Stimulated activated CD8-positive, alpha-beta memory T cell treated with anti-CD3 and anti-CD28 coated beads, Interleukin-15, amount 100 ng/mL, for 4 hours (primary cell): ENCODE measurements around the gene DUSP28.
A peak's percentile ranks its signal among the peaks of the same experiment; 100 is the strongest.
"Not testable (repeated sequence)": the region's sequence is repeated elsewhere in the genome, so short reads cannot be mapped to it uniquely, and the experiment has no call there.

Experiments
- DNase-seq, 2 donors: peaks; one replicate each; pipeline ENCODE4 v3.0.0-alpha.2; 2020; ENCODE audit warnings: low read depth in 2 of 2

The DUSP28 gene, protein sequence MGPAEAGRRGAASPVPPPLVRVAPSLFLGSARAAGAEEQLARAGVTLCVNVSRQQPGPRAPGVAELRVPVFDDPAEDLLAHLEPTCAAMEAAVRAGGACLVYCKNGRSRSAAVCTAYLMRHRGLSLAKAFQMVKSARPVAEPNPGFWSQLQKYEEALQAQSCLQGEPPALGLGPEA

DNA sequence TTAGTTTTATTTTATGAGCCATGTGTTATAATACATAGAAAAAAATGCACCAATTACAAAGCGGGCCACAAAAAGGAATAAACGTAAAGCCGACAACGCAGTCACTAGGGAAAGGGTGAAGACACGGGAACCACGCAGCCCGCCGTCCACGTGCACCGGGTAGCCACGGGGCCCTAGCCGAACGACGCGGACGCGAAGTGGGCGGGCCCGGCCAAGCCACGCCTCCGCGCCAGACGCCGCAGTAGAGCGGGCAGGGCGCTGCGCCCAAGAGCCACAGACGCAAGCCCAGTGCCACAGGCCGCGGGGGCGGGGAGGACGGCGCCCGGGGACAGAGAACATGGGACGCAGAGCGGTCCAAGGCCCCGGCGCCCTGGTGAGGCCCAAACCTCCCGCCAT is at the start of gene DUSP28:
Gene DUSP28, plus strand, starts transcription at position 274 of the 396 bp plus-strand sequence. CDS start 328 bp downstream, outside the sequence.
- peak; percentile 77 to 86 for DNase-seq

DNA sequence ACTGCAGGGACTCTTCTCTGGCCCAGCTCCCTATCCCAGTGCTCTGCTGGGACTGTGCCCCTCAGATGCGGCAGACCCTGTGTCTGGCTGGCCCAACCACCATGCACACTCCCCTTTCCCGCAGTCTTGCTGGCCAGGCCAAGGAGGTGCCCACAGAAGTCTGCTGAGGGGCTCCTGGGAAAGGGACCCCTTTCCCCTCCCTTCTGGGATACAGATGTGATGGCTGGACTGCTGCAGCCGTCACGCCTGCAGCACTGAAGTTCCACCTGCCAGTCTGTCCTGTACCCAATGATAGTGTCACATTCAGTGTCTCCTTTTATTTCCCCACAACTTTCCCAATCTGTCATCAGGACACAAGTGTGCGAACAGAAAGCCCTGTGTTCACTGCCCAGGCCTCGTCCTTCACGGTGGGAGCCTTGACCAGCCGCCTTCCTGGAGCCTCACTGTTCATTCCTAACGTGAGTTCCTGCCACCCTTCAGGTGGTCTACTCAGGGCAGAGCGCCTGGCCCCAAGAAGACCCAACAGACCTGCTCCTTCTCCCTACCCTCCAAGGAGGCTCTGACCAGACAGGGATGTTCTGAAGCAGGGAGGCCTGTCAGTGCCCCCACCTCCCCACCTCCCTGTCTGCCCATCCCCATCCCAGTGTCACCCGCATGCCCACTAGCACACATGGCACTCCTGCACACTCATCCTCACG is 49.5 kb upstream of the DUSP28 start:
- no peak for DNase-seq

DNA sequence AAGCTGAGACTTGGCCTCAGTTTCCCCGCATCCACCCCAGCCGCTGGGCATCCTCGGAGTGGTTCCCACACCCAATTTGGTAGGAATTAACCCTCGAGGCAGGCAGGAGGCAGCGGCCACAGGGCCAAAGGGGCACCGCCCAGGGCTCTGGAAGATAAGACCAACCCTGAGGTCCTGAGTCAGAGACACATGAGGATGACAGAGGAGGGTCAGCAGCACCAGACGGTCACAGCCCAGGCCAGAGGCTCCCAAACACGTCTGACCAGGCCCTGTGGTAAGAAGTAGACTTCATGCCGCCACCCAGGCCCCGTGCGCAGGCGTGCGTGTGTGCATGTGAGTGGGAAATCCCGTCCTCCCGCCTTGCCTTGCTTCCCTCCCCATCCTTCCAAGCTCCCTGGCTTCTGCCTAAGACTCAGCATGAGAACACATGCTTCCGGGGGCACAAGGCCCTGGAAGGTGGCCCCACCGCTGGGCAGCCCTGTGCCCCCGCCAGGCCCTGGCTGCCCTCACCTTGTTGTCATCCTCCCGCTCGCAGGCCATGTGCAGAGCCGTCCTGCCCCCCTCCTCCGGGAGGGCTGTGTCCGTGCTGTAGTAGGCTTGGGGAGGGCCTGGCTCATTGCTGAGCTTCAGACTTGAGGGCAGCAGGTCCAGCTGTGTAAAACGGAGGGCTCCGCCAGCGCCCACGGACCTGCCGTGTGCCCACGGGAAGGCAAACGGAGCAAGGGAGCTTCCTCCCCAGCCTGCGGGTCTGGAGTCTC is 48.6 kb upstream of the DUSP28 start:
- no peak for DNase-seq

DNA sequence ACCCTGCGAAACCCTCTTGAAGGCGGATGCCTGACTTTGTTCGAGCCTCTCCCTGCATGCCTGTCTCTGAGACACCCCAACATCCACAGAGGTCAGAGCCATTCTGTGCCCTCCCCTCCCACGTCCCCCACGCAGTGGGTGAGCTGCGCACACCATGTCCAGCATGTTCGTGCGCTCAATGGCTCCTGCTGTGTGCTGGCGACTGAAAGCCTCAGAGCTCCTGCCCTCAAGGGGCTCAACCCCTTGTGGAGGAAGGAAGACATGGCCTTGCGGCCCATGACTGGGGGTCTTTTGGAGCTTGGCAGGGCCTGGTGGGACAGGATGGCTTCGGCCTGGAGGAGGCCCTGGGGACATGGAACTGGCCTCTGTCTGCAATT is 48.1 kb upstream of the DUSP28 start:
- DNase-seq, result no peak

DNA sequence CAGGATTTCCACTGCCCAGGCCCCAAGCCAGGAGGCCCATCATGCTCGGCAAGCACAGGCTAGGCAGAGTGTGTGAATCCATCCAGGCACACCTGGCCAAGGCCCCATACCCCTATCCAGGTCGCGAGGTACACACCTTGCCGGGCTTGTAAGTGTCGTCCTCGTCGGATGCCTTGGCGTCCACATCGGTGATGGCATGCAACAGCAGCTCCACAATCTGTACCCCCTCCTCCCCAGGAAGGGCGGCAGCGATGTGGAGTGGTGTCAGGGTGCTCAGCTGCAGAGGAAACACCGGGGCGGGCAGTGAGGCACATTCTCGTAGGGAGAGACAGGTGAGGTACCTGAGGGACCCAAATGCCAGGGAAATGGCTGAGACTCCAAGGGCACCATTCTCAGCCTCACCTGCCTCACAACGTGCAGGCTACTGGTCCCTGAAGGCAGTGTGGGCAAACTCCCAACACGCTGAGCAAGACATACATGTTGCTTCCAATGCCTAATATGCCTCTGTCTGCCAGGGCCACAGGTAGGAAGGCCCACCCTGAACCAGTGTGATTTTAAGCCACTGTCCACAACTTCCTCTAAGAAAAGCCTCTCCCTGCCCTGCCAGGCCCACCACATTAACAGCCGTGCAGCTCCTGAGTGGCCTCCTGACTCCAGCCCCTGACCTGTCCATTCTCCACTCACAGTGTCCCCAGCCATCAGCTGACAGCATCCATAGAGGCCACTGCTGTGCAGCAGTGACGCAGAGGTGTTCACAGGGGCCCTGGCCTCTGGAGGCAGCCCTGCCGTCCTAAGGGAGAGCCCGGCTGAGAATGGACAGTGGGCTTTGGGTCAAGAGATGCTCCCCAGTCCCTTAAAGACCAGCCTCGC is 47.3 kb upstream of the DUSP28 start:
- DNase-seq, result no peak

DNA sequence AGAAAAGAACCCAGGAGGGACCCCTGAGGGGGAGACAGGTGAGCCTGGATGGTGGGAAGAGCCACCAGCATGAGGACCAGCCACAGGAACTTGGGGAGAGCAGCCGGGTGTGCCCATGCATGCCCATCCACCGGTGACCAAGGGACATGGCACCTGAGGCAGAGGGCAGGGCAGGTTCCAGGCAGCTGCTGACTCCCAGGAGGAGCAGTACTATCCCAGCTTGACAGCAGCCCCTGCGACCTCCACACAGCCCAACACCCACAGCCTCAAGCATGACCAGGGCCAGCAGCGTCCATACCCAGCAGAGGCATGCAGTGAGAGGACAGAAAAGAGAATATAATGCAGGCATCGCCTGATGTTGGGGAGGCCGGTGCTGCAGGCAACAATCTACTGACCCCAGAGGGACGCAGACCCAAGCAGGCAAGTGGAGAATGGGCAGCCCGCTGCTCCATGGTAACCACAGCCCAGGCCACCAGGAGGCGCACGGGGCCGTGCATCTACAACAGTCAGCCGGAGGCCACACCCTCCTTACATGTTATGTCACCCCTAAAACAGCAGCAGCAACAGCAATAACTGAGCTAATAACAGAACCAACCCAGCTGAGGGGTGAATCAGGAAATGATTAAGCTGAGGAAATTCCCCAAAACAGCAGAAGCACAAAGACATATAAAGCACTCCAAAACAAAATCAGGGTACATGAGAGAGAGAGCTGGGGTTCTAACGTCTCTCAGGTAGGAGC is 46.4 kb upstream of the DUSP28 start:
- DNase-seq, result peak; percentile 58 to 71

DNA sequence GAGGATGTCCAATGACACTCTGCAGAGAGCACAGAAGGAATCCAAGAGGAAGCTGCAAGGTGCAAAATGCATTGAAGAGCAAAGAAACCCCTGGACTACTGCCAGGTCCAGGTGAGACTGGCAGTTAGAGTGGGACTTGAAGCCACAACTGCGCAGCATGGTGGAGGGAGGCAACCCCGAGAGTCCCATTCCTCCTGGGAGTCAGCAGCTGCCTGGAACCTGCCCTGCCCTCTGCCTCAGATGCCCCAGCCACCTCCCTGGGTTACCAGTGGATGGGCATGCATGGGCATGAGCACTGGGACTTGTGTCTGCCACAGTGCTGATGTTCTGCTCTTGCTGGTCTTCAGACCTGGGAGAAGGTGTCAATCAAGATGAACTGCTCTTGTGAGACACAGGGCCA is 45.5 kb upstream of the DUSP28 start:
- no peak for DNase-seq

DNA sequence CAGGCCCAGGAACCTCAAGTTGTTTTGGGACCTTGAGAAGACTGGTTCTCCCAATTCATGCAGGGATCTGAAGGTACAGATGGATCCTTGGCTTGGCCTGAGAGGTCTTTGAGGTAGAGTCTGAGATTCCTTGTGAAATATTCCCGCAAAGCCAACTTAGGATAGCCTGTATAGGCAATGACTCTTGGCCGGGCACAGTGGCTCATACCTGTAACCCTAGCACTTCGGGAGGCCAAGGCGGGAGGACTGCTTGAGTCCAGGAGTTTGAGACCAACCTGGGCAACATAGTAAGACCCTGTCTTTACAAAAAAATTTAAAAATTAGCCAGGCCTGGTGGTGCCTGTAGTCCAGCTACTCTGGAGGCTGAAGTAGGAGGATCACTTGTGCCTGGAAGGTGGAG is 42.8 kb upstream of the DUSP28 start:
- DNase-seq, result no peak

DNA sequence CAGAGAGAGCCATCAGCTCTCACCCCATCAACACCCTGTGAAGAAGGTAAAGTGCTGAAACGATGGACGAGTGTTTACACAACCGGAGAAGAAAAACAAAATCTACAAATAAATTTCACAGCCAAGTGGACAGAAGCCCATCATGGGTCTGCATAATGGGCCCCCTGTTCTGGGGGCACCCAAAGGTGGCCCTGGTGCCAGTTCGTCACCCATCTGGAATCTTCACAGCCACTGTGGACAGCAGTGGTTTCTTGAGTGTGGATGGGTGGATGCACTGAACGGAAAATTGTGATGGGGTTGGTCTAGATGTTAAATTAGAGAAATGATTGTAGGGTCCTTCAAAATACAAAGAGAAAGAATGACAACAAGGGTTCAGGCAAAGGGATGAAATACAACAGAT is 41.2 kb upstream of the DUSP28 start:
- DNase-seq, result no peak

DNA sequence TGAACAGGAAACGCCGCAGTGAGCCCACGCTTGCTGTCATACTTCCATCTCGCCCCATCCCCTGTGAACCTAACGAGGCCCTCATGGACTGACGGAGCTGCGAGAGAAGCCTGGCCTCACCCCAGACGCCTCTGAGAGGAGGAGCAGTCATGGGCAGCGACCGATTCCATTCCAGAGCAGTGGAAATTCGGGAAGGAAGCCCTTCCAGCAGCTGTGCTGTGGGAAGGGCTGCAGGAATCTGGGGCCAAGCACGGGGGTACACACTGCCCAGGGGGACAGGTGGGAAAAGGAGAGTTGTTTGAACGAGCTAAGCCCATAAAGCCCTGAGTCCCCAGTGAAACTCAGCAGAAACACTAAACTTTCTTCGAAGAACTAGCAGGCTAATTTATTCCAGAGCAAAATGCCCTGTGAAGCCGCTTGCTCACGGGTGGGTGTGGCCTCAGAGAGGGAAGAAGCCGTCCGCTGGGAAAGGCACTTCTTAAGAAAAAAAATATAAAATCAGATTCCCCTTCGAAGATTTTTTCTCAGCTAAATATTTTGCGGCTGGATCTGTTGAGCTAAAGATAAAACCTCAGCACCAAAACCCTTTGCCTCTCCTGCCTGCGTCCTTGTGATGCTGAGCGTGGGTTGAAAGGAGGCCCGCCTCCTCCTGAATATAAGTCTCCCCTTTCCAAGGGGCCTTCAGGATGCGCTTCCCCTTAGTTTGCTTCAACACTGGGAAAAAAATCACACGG is 40.6 kb upstream of the DUSP28 start:
- DNase-seq, result no peak

DNA sequence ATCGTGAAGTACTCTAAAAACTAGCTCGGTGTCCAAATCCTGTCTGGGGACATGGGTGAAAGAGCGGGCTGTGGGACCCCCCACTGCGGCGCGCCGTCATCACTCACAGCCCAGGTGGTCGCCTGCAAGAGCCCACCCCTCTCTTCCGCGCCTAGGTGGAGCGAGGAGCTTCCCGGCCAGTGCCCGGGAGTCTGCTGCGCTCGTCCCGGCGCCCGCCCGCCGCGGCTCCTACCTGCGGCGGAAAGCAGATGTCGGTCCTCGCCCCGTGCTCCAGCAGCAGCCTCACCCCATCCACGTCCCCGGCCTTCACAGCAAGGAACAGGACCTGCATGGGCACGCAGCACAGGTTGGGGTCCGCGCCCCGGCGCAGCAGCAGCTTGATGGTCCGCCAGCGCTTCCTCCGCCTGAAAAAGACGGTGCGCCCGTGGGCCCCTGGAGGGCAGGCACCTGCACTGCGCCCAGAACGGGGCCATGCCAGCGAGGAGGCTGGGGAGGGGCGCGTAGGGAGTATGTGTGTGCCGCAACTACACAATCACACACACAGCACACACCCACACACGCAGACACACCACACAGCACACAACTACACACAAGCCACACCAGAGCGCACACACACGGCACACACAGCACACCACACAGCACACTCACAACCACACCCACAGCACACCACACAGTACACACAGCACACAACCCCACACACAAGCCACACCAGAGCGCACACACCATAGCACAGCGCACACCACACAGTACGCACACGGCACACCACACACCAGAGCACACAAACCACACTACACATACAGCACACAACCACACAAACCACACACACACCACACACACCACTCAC is 39.8 kb upstream of the DUSP28 start:
- DNase-seq, result no peak

DNA sequence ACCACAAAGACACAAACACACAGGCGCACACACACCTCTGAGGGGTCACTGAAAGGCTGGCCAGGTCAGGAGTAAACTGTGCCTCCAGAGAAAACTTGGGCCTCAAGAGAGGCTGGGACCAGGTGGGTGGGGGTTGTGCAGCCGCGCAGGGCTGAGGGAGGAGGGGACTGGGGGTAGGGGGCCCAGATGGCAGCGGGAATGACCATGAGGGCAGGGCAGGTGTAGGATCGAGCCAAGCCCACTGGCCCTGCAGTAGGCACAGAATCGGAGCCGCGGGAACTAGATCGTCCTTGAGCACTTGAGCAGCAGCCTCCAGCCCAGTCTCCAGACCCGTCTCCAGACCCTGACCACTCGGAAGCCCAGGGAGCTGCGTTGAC is 39.2 kb upstream of the DUSP28 start:
- no peak for DNase-seq

DNA sequence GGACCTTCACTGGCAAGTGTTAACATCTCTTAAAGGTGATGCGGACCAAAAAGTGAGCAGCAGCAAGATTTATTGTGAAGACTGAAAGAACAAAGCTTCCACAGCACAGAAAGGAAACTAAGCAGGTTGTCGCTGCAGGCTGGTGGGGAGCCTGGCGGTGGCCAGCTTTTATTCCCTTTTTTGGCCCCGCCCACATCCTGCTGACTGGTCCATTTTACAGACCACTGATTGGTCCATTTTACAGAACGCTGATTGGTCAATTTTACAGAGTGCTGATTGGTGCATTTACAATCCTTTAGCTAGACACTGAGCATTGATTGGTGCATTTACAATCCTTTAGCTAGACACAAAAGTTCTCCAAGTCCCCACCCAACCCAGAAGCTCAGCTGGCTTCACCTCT is 38.3 kb upstream of the DUSP28 start:
- not testable (repeated sequence) for DNase-seq

DNA sequence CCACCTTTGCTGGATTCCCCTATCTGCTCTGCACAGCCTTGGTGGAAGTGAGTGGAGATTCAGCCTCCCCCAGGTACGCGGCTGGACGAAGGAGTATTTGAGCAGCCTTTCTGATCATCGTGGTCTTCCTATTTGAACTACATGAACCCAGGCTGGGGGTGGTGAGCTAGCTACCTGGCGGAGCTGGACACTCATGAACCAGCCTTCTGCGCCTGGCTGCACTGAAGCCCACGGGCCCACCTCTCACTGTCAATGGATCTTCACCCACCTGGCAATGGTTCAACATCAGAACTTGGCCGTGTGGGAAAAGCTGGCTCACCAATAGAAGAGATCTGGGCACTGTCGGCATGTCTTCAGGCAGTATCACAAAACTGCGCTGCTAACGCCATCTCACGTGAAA is 37.8 kb upstream of the DUSP28 start:
- no peak for DNase-seq

DNA sequence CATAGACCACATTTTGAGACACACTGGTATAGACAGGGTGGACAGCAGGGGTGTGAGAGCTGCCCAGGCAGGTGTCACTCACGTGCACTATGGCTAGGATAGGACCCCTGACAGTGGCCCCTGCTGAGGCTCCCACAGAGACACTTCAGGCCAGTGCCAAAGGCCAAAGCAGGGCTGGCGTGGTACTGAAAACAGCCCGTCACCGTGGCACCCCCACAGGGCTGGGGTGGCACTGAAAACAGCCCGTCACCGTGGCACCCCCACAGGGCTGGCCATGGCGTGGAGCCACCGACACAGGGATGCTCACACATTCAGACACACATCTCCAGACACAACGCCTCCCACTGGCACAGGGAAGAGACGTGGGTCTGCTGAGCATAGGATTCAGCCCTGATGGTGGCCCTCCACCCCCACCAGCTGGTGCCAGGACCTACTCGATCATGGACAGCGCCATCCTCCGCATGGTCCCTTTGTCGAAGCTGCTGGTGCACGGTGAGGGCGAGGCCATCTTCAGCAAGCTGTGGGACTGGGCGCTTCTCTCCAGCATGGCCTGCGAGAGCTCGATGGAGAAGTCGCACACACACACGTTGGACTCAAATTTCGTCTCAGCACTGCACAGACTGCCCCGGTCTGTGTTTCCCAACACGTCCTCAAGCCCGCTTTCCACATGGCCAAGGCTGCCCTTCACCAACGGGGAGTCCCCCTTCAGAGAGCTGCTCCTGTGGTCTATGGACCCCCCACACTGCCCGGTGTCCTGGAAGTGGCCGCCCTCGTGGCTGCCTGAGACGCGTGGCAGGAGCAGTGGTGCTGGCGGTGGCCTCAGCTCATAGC is 36.5 kb upstream of the DUSP28 start:
- no peak for DNase-seq

DNA sequence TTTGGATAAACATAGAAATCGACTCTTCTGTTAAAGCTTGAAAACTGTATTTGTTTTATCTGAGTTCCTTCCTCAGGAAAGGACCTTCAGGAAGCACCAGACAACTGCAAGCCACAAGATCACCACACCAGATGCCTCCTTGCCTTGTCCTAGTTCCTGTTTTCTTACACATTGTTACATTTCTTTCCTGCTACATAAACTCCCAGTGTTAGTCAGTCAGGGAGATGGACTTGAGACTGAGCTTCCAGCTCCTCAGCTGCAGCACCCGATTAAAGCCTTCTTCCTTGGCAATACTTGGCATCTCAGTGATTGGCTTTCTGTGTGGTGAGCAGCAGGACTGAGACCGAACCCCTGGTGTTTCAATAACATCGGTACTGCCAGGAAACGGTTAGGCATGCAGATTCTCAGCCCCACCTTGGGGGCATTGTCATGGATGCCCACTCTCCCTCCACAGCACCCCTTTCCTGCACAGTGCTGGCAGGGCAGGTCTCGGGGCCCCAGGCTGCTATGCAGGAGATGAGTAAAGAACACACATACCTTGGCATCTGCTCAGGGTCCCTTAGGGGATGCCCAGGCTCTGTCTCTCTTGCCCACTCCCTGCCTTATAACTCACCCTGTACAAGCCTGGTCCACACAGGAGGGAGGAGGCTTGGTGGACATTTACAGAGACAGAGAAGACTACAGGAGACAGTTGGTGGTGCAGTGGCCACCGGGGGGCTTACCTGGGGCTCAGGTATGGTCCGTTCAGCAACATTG is 35.0 kb upstream of the DUSP28 start:
- no peak for DNase-seq

DNA sequence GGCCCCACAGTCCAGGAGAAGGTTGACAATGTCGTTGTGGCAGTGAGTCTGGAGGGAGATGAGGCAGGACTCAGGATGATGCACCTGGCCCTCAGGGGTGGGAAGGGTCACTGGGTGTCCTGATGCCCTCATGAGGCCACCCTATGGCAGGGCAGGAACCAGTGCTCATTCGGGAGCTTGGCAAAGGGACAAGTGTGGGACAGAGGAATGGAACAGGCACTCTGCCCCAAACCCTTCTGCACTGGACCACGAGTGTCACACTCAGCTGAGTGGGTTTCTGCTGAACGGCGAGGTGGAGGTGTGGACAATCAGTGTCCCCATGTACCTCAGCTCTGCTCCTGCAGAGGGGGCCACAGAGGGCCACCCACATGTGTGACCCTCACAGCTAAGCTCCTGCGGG is 34.4 kb upstream of the DUSP28 start:
- DNase-seq, result no peak

DNA sequence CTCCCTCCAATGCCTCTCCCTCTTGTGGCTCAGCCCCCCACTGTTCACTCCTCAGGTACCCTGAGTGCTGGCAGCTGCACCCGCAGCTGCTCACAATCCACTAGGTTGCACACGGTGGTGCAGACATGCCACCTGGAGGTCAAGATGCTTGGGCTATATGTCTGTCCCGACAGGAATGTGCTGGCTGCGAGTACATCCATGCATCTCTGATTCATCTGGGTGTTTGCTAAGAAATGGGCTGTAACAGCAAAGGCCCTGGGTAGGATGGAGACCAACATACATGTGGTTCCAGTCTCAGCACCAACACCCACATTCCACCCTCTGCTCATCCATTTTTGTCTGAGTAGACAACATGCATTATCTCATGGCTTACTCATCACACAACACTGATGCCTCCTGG is 33.6 kb upstream of the DUSP28 start:
- no peak for DNase-seq
